Measurements from ENCODE around the gene ABCA4.

Gene ABCA4

DNA sequence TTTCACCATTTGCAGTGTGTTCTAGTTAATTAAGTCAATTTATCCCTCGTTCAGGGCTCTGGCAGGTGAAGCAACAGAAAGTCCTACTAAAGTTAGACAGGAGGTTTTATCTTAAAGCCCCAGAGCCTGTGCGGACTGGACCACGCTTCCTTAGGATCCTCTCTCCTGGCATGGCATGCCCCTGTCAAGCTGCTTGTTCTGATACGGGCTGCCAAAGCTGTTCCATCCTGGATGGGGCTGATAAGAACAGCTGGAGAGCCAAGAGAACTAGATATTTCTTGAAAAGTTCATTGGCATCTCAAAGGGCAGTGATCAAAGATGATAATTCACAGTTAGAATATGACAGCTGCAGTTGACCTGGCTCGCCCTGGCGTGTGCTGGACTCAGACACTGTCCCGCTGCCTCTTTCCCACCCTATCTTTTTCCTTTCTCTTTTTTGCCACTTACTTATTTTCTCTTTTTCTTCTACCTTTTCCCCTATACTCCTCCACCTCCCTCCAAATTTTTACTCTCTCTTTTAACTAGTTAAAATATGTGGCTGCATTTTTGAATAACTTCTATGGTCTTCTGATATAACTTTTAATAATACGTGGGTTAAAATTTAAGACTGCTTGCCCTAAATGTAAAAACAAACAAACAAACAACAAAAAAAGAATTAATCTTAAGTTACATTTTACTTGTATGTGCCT, 96.7 kb downstream of the ABCA4 start:
- no peak for DNase-seq

DNA sequence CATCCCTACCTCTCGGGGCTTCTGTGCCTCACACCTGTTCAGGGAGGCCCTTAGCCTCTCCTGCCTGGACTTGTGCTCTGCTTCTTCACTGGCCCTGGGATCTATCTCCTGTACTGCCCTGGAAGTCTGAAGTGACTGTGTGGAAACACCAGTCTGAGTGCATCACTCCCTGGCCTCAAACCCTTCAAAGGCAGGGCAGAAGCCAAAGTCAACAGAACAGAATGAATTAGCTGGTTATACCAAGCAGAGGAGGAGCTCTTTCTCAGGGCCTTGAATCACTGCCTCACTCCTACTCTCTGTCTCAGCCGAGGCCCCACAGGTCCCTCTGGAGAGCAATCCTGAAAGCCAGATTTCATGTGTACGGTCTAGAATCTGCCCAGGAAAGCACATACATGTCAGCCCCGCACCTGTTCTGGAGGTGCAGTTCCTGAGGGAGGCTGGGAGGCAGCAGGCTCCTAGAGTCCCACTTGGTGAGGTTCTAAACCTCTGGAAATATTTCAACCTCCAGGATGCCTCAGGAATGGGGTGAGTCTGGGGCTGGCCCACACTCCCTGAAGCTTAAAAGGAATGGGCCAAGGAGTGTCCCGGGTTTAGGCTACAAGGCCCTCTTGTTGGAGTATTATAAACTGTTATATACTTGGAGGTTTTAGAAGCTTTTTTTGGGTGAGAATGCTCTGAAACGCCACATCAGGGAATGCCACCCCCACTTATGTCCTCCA, 98.3 kb downstream of the ABCA4 start:
- DNase-seq, result no peak

DNA sequence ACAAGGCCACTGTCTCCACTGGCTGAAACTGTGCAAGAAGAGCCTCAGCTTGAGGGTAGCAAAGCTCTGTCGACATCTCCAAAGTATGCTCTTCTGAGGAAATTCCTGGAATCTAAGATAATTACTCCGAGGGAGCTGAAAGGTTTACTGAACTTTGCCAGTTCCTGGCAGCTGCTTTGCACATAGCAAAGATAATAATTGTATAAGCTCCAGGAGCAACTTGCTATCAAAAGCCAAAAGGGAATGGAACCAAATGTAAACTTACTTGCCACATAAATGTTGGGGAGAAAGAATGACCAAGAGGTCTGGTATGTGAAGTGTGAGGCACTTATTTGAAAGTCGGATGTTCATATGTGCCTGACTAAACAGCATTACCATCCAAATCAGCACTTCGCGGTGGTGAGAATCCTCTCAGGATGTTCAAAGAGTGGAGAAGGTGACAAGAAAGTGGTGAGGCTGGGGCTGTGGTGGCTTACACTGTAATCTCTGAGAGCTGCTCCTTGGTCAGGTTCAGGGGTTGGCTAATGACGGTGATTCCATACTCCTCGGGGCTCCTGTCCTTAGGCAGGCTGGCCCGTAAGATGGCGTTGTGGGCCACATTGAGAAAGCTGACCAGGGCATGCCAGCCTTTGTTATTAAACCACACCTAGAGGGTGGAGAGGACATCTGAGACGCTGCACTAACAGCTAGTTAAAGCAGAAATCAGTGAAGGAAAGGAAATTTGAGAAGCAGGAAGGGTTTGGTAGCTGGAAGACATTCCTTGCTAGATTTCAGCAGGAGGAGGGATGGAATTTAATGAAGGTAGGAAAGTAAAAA, 100.0 kb downstream of the ABCA4 start:
- peak; percentile 16 for DNase-seq

DNA sequence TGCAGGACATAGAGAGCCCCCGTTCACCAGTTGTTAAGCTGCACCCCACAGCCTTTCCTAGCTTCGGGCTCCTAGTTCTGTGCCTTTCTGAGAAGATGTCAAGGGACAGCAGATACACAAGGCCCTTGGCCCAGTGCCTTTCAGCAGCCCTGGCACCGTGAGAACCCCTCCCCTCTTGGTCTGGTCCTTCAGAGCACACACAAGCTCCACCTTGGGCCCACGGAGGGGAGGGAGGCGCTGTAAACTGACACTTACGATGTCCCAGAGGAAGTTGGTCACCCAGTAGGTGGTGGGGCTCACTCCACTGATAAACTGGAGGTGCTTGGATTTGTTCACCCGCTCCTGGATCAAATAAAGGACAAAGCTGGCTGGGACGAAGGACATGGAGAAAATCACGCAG, 101.6 kb downstream of the ABCA4 start:
- DNase-seq, result no peak

DNA sequence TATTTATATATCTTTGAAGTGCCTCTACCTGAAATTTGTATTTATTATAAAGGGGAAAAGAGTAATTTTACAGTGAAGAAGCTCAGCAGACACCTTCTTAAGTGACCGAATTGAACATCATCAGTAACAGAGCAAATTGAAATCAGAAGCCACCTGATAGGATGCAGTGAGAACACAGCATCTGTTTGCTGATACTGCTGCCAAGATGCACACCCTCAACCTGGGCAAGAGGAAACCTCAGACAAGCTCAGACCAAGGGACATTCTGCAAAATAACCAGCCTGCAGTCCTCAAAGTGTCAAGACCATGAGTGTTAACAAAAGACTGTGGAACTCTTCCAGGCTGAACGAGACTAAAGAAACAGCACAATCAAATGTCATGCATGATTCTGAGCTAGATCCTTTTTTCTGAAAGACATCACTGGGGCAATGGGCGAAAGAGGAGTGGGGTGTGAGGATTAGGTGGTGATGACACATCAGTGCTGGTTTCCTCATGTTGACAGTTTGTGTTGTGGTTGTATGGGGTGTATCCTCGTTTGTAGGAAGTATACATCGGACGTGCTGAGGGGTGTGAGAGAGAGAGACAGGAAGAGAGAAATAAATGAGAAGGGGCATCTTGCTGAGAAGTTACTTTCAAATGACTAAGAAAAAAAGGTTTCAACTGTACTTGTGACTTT, 103.7 kb downstream of the ABCA4 start:
- DNase-seq, result peak; percentile 46

DNA sequence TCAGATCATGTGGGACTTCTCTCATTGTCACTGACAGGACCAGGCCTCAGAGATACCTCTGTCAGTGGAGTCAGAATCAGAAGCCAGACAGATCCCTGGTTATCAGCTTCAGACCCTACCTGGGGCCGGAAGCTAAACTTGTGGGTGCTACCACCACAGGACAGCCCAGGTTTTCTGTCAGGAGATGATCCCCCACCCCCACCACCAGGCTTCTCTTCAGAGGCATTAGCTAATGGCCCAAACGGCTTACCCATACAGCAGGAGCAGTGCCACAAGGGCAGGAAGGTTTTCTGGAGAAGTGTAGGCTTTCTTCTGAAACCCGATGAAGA, 105.5 kb downstream of the ABCA4 start:
- DNase-seq, result no peak

DNA sequence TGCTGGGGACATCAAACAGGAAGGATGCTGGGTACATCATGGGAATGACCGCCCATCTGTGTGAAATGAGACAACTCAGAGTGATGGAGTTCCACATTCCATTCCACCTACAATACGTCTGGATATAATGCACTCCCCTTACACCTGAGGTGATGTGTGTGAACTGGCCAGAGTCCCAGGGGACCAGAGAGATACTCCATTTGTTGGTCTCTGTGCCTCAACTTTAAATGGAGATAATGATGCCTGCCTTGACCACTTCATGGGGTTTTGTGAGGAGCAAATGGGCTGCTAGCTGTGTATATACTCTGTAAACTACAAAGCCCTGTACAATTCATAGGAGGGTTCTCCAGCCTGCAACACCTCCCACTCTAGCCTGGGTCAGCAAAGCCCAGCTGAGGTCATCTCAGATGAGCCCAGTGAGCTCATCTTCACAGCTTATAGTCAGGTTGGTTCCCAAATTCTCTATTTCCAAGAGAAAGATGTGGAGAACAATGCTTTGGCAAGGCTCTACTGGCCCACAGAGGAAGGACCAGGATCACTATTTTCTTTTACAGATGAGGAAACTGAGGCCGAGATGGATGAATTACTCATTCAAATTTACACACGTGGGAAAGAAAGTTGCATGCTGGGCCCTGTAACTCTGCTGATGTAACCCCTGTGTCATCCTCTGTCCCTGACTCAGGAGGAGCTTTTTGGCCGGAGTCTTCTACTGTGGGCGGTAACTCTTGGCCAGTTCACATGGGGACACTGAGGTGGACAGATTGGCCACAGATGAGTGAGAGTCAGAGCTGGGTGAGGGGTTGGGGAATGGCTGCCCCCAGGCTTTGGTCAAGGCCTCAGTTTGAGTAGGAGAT, 106.1 kb downstream of the ABCA4 start:
- DNase-seq, result no peak

DNA sequence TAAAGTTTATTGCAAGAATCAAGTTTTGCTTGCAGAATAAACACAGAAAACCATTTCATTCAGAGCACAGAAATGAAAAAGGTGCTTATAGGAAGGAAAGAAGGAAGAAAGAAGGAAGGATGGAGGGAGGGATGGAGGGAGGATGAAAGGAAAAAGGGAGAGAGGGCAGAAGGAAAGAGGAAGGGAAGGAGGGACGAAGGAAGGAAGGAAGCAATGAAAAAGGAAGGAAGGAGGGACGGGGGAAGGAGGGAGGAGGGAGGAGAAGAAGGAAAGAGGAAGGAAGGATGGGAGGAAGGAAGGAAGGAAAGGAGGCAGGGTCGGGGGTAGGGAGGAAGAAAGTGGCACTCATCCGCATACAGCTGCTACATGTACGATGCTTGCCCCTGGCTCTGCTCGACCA, 106.9 kb downstream of the ABCA4 start:
- no peak for DNase-seq

DNA sequence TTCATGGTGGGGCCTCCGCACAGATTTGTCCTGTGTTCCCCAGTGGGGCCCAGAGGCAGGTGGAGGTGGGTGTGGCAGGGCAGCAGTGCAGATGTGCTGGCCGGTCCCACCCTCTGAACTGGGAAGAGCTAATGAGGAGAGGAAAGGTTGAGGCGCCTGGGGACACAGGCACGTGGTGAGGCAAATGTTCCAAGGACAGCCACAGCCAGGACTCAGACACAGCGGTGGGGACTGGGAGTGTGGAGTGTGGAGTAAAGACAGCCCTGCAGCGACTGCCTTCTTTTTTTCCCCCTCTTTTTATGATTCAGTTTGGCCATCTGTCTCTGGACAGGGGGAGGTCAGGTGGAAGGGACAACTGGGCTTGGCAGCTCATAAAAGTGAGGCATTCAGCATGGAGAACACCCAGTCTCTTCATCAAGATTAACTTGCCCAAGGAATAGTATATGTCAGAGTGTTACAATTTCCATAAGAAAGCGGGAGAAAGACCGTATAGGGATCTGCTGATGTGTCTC, 107.5 kb downstream of the ABCA4 start:
- no peak for DNase-seq

DNA sequence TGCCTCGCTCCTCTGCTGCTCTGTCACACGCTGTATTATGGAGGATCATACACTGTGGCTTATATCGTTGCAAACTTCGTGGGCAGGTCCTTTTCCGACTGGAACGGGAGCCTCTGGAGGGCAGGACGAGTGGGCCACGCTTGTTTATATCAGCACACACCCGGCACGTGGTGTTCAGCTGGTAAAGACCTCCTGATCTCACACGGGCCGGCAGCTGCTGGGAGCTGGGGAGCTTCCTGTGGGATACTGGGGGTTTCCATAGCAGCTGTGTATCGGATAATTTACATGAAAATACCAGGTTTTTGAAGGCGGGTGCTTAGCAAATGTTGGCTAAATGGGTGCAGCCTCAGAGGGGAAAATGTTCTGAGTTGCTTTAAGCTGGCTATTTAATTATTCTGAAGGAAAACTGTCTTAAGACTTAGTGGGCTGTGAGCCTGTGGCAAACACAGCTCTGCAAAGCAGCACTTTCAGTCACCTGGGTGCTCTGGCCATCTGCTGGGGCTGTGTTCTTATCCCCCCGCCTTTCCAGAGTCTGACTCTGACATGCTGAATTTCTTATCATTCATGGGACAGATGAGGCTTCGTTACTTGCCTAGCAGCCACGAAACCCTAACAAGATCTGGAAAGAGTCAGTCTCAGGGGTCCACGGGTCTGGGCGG, 108.1 kb downstream of the ABCA4 start:
- no peak for DNase-seq

DNA sequence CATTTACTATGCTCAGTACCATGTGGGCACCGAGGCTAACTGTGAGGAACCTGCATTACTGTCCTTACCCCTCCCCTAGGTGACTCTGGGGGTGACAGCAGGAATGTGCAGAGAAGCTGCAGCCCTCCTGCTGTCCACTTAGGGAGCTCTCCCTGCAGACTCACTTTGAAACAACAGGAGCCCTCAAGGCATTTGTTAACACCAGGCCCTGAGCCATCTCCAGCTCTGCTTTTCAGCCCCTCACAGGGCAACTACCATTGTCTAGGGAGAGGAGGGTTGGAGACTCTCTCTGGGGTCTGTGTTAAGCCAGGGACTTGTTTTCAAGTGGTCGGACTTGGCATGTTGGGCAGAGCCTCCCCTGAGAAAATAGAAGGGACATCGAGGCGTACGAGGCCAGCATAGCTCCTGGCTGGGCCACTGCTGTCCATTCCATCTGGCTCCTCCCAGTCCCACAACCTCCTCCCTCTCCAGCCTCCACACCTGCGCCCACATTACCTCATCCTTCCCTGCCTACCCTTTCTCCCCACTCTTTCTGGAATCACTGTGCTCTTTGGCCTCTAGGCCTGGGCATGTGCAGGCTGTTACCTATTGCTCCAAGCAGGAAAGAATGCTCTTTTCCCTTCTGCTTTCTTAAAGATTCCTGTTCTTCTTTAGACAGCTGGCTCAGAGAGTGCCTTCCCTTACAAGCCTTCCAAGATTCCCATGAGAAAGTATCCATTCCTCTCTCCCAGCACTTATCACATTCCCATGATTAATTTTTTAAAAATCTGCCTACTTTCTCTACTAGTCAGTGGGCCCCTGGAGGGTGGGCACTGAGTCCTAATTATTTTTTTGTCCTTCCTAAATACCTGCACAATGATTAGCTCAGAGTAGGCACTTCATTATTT, 109.0 kb downstream of the ABCA4 start:
- DNase-seq, result no peak

DNA sequence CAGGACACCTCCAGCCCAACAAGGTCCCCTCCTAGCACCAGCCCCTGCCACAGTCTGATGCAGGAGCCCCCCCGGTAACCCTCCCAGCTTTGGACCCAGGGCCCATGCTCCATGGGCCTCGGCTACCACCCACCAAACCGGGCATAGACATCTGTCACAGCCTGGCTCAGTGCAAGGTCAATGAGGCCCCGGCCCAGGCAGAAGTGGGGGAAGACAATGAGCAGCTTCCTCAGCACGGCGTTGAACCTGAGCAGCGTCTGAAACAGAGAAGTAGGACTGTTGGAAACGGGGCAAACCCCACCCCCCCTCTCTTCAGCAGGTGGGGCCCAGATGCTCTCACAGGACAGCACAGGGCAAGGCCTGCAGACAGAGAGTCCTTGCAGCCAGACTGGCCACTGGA, 109.8 kb downstream of the ABCA4 start:
- DNase-seq, result no peak

DNA sequence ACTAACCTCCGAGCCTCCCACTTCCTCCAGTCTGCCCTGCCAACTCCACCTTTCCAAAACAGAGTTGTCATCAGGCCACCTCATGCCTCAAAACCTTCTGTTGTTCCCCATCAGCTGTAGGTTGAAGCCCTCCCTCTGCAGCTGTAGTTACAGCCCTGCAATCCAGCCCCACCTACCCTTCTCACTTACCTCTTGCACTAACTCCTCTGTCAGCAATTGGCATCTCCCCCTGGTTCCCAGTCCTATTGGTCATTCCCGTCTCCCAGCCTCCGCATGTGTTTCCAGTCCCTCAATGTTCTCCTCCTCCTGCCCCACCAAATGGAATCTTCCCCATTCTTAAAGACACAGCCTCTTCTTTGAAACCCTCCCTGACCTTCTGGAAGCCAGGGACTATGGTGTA, 111.6 kb downstream of the ABCA4 start:
- no peak for DNase-seq

DNA sequence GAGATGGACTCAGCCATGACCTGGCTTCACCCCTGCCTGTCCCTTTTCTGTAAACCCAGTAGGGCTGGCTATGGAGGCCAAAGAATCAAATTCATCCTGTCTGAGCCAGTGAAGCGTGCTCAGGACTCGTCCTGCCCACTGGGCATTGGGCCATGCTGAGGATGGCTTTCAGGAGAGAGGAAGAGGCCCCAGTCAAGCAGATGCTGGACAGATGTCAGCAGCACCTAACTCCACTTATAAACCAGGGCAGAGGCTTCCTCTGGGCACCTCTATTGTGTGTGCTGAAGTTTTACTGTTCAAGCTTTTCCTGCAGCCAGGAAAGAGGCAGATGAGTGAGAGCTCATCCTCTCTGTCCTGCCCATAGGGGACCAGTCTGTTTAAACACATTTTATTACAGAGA, 114.3 kb downstream of the ABCA4 start:
- DNase-seq, result no peak

DNA sequence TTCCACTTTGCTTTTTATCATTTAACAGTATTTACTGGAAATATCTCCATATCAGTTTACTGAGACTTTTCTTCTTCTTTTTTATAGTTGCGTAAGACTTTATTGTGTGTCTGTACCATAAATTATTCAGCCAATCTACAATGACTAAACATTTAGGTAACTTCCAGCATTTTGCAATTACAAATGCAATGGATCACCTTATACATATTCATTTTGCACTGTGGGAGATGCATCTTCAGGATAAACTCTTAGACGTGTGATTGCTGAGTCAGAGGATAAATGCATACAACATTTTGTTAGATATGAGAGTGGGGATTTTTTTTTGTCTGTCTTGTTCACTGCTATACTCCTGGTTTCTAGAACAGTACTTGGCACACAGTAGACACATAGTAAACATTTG, 116.0 kb downstream of the ABCA4 start:
- no peak for DNase-seq

DNA sequence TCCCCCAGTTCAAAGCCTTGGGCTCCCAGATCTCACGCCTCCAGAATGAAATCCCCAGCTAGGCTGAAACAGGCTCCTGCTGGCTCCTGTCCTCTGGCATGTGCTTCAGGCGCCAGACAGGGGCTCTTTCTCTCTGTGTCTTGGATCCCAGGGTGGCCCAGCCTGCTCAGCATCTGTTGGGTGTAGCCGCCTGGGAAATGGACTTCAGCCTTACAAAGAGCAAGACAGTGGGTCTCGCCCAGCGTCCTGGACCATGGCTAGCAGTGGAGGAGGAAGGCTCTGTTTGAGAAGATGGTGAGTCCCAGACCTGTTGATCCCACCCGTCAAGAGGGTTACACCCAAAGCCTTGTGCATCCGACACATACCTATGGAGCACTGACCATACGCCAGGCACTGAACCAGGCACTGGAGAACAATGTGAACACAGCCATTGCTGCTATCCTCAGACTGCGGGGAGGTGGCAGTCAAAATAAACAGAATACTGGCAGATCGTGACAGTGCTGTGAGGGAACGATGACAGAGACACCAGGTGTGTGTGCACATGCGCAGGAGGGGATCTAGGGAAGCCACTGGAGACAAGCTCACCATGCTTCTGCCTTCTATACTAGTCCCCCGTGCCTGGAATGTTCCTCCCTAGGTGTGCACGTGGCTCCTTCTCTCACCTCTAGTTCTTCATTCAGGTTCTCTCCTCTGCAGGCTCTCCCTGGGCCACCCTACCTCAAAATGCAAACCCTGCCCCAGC, 118.7 kb downstream of the ABCA4 start:
- no peak for DNase-seq

DNA sequence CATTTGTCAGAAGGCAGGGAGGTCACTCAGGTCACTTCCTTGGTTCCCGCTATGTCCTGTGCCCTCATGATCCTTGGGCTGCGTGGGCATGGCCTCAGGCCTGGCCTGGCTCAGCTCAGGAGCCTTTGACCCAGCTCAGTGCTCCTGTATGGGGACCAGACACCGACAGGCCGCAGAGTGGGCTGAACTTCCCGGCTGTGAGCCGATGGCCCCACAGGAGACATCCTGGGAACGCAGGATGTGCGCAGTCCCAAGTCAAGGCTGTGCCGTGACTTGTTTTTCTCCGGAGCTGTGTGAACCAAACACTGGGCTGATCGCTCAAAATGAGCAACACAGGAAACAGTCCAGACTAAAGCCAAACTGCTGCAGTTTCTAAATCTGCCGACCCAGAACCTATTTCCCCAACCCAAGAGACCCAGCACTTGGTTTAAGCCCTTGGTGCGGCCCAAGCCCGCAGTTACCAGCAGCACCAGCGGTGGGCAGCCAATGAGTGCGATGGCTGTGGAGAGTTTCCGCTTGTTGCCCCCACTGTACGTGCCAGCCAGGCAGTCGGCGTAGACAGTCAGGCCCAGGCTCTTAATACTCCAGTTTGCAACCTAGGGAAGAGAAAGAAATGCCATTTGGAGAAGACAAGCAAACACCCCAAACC, 119.4 kb downstream of the ABCA4 start:
- DNase-seq, result no peak

DNA sequence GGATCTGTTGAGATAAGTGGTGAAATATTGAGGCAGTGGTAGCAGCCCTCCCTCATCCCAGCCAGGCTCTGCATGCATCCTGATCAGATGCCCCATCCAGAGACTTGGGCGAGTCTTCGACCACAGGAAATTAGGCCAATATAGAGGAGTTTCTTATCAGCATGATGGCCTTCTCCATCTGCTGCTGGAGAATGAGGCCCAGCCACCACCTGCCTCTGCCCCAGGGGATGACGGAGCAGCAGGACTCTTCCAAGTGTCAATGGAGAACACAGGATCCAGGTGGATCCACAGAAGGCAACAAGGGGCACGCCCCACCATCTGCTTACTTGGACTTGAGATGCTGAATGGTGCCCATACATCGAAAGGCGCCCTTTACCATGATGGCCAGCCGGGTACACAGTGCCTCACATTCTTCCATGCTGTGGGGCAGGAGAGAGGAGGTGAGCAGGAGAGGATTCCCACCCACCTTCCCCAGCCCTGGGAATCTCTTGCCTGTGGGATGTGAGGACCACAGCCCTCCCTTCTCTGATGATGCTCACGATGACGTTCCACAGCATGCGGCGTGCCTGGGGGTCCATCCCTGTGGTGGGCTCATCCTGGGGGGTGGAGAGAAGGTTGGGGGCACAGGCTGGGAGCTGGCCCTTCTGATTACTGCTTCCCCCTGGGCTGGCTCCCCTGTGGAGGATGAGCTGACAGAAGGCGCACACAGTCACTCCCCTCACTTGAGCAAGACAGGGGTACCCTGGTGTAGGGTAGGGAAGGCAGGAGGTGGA, 120.3 kb downstream of the ABCA4 start:
- no peak for DNase-seq

All from CD4-positive, alpha-beta T cell treated with Interleukin-12 subunit alpha and Interleukin-12 subunit beta, for 1 hour (primary cell).